HepG2 (cell line): Measurements from ENCODE around the gene ZPR1. TPM values are rescaled to one million over a fixed set of nuclear protein-coding genes. Genes with fewer than 3 reads are reported as not detected.

Source experiments
- ATAC-seq: fragments of 200-7000 bp; cut with Tn5 transposase; 3 replicates; pipeline ENCODE4 v1.9.1; 2020; ENCODE audit warnings: mild to moderate bottlenecking, moderate library complexity
- BruUV-seq: library from RNA; stranded (reverse); fragments of 400-500 nt; replicated peaks from 2 replicates; lab custom pipeline; 2021; lab: Mats Ljungman, UMichigan
- CTCF ChIA-PET: fragments of 300-600 bp; formaldehyde crosslinking; extraction: SDS; loops from one replicate; lab custom pipeline; 2021; ENCODE audit warnings: low total read pairs, inconsistent platforms, low intra/inter-chr PET ratio; lab: Yijun Ruan, JAX
- POLR2A ChIA-PET: fragments of 350-600 bp; sonication (Branson Sonifier 250); formaldehyde crosslinking; loops from one replicate; lab custom pipeline; 2020; ENCODE audit warnings: antibody characterized with exemption, inconsistent platforms; lab: Yijun Ruan, JAX
- DNase-seq: peaks from one replicate; pipeline ENCODE4 v3.0.0-alpha.2; 2015; ENCODE audit warnings: low spot score
- FAIRE-seq: peaks from 3 replicates; lab custom pipeline; 2011; peaks lifted over from hg19 to GRCh38; lab: Jason Lieb, UNC
- H2AFZ ChIP-seq: one replicate; pipeline ENCODE4 v1.6.1; 2011; ENCODE audit warnings: low read length, inconsistent platforms
- H3K27ac ChIP-seq: fragments of 300-600 bp; 3 replicates; pipeline ENCODE4 v1.8.0; 2011; ENCODE audit warnings: mixed run types, mild to moderate bottlenecking, mixed read lengths, low read length, inconsistent platforms; ENCODE audit not compliant: insufficient read depth; ENCODE audit errors: extremely low read length
- H3K27me3 ChIP-seq, 2 experiments: fragments of 200-600 bp in 1 of 2; 2 replicates in 1 of 2; 3 replicates in 1 of 2; pipeline versions ENCODE4 v1.6.0 to v1.8.0; 2011; ENCODE audit warnings: low read length in 2 of 2, mild to moderate bottlenecking in 2 of 2, moderate library complexity in 2 of 2, inconsistent platforms in 1 of 2; ENCODE audit not compliant: insufficient read depth in 2 of 2, control insufficient read depth in 1 of 2
- H3K36me3 ChIP-seq, 2 experiments: fragments of 200-600 bp in 1 of 2; replicated peaks in 1 of 2; 2 replicates in 1 of 2; 3 replicates in 1 of 2; pipeline versions ENCODE4 v1.5.1 to v1.8.0; 2011; ENCODE audit warnings: low read length in 2 of 2, inconsistent platforms in 1 of 2; ENCODE audit not compliant: insufficient read depth in 2 of 2, control insufficient read depth in 1 of 2
- H3K4me1 ChIP-seq: 2 replicates; pipeline ENCODE4 v1.5.1; 2012; ENCODE audit warnings: low read length, inconsistent platforms; ENCODE audit not compliant: insufficient read depth
- H3K4me2 ChIP-seq: 2 replicates; pipeline ENCODE4 v1.6.0; 2011; ENCODE audit warnings: low read depth, low read length, inconsistent platforms
- H3K4me3 ChIP-seq, 3 experiments: fragments of 200-600 bp in 1 of 3; sonication (generic), shearing (Covaris generic) in 1 of 3; replicated peaks in 1 of 3; 2 replicates each; pipeline ENCODE4 v1.5.1; 2011 to 2016; ENCODE audit warnings: low read length in 3 of 3, inconsistent platforms in 2 of 3, low read depth in 2 of 3, mild to moderate bottlenecking in 2 of 3, control low read depth in 1 of 3, mixed read lengths in 1 of 3; ENCODE audit not compliant: insufficient read depth in 1 of 3
- H3K79me2 ChIP-seq: one replicate; pipeline ENCODE4 v1.6.1; 2011; ENCODE audit warnings: low read length, inconsistent platforms; ENCODE audit not compliant: insufficient read depth
- H3K9ac ChIP-seq: 2 replicates; pipeline ENCODE4 v1.6.0; 2011; ENCODE audit warnings: mild to moderate bottlenecking, low read depth, low read length, inconsistent platforms; ENCODE audit not compliant: insufficient read depth
- H3K9me3 ChIP-seq: 2 replicates; pipeline ENCODE4 v1.5.1; 2012; ENCODE audit warnings: mild to moderate bottlenecking, low read length
- H4K20me1 ChIP-seq: 2 replicates; pipeline ENCODE4 v1.6.0; 2011; ENCODE audit warnings: inconsistent platforms, mild to moderate bottlenecking, low read length, moderate library complexity; ENCODE audit not compliant: insufficient read depth
- BRD4 ChIP-seq: sonication (generic); formaldehyde crosslinking; IDR thresholded peaks from 2 replicates; pipeline ENCODE4 v1.4.0; 2020; ENCODE audit warnings: missing genetic modification reagents
- EED ChIP-seq: sonication (generic); formaldehyde crosslinking; IDR thresholded peaks from 2 replicates; pipeline ENCODE4 v1.5.0; 2020; ENCODE audit warnings: mild to moderate bottlenecking, missing genetic modification reagents
- FOXA3 ChIP-seq: IDR thresholded peaks from 2 replicates; pipeline ENCODE4 v1.6.1; 2016; ENCODE audit warnings: missing genetic modification reagents, missing compliant biosample characterization
- GTF2F1 ChIP-seq: fragments of 150-350 bp; IDR thresholded peaks from 2 replicates; pipeline ENCODE4 v1.6.1; 2014; ENCODE audit warnings: low read length
- HMG20B ChIP-seq: conservative IDR thresholded peaks from 2 replicates; pipeline ENCODE4 v1.6.1; 2016; ENCODE audit warnings: missing genetic modification reagents, missing compliant biosample characterization
- HNF4A ChIP-seq: sonication (generic); formaldehyde crosslinking; IDR thresholded peaks from 2 replicates; pipeline ENCODE4 v1.4.0; 2020; ENCODE audit warnings: missing genetic modification reagents
- KDM2A ChIP-seq: sonication (generic); formaldehyde crosslinking; IDR thresholded peaks from 2 replicates; pipeline ENCODE4 v1.4.0; 2020; ENCODE audit warnings: low read depth, missing genetic modification reagents, borderline replicate concordance
- KDM4B ChIP-seq: sonication (generic); formaldehyde crosslinking; IDR thresholded peaks from 2 replicates; pipeline ENCODE4 v1.4.0; 2020; ENCODE audit warnings: missing genetic modification reagents
- KLF11 ChIP-seq: IDR thresholded peaks from 2 replicates; pipeline ENCODE4 v1.6.1; 2016; ENCODE audit warnings: missing compliant biosample characterization
- MAF1 ChIP-seq: sonication (generic); formaldehyde crosslinking; IDR thresholded peaks from 2 replicates; pipeline ENCODE4 v1.5.0; 2020; ENCODE audit warnings: missing genetic modification reagents, borderline replicate concordance
- MAFF ChIP-seq: IDR thresholded peaks from 2 replicates; pipeline ENCODE4 v1.6.1; 2011; ENCODE audit warnings: low read depth, low read length, improper control_type of control experiment
- MAFG ChIP-seq: sonication (generic); formaldehyde crosslinking; IDR thresholded peaks from 2 replicates; pipeline ENCODE4 v1.5.1; 2020; ENCODE audit warnings: mild to moderate bottlenecking, missing genetic modification reagents
- MAFK ChIP-seq, 2 experiments: IDR thresholded peaks in 1 of 2; conservative IDR thresholded peaks in 1 of 2; 2 replicates each; pipeline ENCODE4 v1.6.1; 2011; ENCODE audit warnings: improper control_type of control experiment in 2 of 2, low read length in 2 of 2
- NBN ChIP-seq: fragments of 450-650 bp; conservative IDR thresholded peaks from 2 replicates; pipeline ENCODE4 v1.6.1; 2017
- NCOA2 ChIP-seq: sonication (generic); formaldehyde crosslinking; IDR thresholded peaks from 2 replicates; pipeline ENCODE4 v1.8.0; 2022; ENCODE audit warnings: inconsistent platforms
- NFE2 ChIP-seq: sonication (generic); formaldehyde crosslinking; IDR thresholded peaks from 2 replicates; pipeline ENCODE4 v1.4.0; 2020; ENCODE audit warnings: missing genetic modification reagents
- NFE2L1 ChIP-seq: sonication (generic); formaldehyde crosslinking; IDR thresholded peaks from 2 replicates; pipeline ENCODE4 v1.4.0; 2020; ENCODE audit warnings: missing genetic modification reagents, mild to moderate bottlenecking, borderline replicate concordance
- NFE2L2 ChIP-seq: fragments of 150-350 bp; IDR thresholded peaks from 2 replicates; pipeline ENCODE4 v1.6.1; 2014; ENCODE audit warnings: low read length
- ONECUT2 ChIP-seq: sonication (generic); formaldehyde crosslinking; IDR thresholded peaks from 2 replicates; pipeline ENCODE4 v1.4.0; 2020; ENCODE audit warnings: missing genetic modification reagents
- PRPF4 ChIP-seq: fragments of 200-400 bp; formaldehyde crosslinking; IDR thresholded peaks from 2 replicates; pipeline ENCODE4 v1.6.1; 2016; ENCODE audit warnings: low read length, low read depth; ENCODE audit not compliant: poor library complexity, severe bottlenecking
- RBAK ChIP-seq: sonication (generic); formaldehyde crosslinking; IDR thresholded peaks from 2 replicates; pipeline ENCODE4 v1.5.1; 2020; ENCODE audit warnings: mild to moderate bottlenecking, missing genetic modification reagents
- REXO4 ChIP-seq: sonication (generic); formaldehyde crosslinking; IDR thresholded peaks from 2 replicates; pipeline ENCODE4 v1.8.0; 2022; ENCODE audit warnings: missing genetic modification reagents, mild to moderate bottlenecking, borderline replicate concordance
- RXRB ChIP-seq: IDR thresholded peaks from 2 replicates; pipeline ENCODE4 v1.6.1; 2016; ENCODE audit warnings: borderline replicate concordance, missing genetic modification reagents, missing compliant biosample characterization
- SALL1 ChIP-seq: sonication (generic); formaldehyde crosslinking; IDR thresholded peaks from 2 replicates; pipeline ENCODE4 v1.8.0; 2022; ENCODE audit warnings: mild to moderate bottlenecking, missing genetic modification reagents
- U2AF1 ChIP-seq: fragments of 200-400 bp; formaldehyde crosslinking; optimal IDR thresholded peaks from 2 replicates; pipeline ENCODE3; 2017; ENCODE audit warnings: mild to moderate bottlenecking, low read depth, low read length
- ZNF17 ChIP-seq: sonication (generic); formaldehyde crosslinking; IDR thresholded peaks from 2 replicates; pipeline ENCODE4 v1.5.0; 2020; ENCODE audit warnings: mild to moderate bottlenecking, missing genetic modification reagents
- ZNF235 ChIP-seq: sonication (generic); formaldehyde crosslinking; IDR thresholded peaks from 2 replicates; pipeline ENCODE4 v1.8.1; 2023; ENCODE audit warnings: mild to moderate bottlenecking, missing genetic modification reagents, borderline replicate concordance
- ZNF367 ChIP-seq: sonication (generic); formaldehyde crosslinking; IDR thresholded peaks from 2 replicates; pipeline ENCODE4 v1.4.0; 2020; ENCODE audit warnings: missing genetic modification reagents, borderline replicate concordance
- ZNF652 ChIP-seq: IDR thresholded peaks from 2 replicates; pipeline ENCODE4 v1.6.1; 2016; ENCODE audit warnings: low read depth, borderline replicate concordance
- WGBS: methylation state at CpG from one replicate; pipeline ENCODE4 v1.1.6; 2017; ENCODE audit warnings: low lambda C conversion rate; 5-methylcytosine and 5-hydroxymethylcytosine counted together
- in situ Hi-C: cut with HindIII; loops from 2 replicates; pipeline ENCODE4 v1.10.0; 2017; ENCODE audit warnings: low pct_unique_long_range_greater_than_20kb; ENCODE audit not compliant: extremely low pct_ligation_motif_present
- intact Hi-C: fragments of 100-400 bp; cut with micrococcal nuclease; formaldehyde crosslinking; loops from one replicate; pipeline ENCODE4 v1.10.0; 2022; ENCODE audit not compliant: unreplicated experiment
- polyA plus RNA-seq, 8 experiments: library from polyadenylated mRNA; depleted of rRNA in 3 of 8; stranded (reverse) in 7 of 8; unstranded in 1 of 8; fragments of >200 nt; fragmentation: Illumina TruSeq in 4 of 8; extraction: Trizol in 4 of 8; gene quantifications; 2 replicates each; pipeline versions ENCODE4 v1.2.1 to v1.2.3, GENCODE V29; 2011 to 2016; ENCODE audit warnings: low read depth in 4 of 8, missing spikeins in 1 of 8, mixed read lengths in 1 of 8; ENCODE audit not compliant: insufficient read depth in 1 of 8
- total RNA-seq, 5 experiments: library from RNA; depleted of rRNA; stranded (reverse); fragments of >200 nt; fragmentation: Illumina TruSeq; extraction: Trizol; gene quantifications; 2 replicates each; pipeline ENCODE4 v1.2.3, GENCODE V29; 2016; ENCODE audit warnings: low read depth in 1 of 5
- TF ChIP-seq, protein P1 (sequence below): sonication (generic); formaldehyde crosslinking; IDR thresholded peaks from 2 replicates; pipeline ENCODE4 v1.5.0; 2020; ENCODE audit warnings: mild to moderate bottlenecking, missing genetic modification reagents

ZPR1 gene
- total and polyA plus RNA-seq, 2 of the 13 experiments (the other 11 are each of a cell fraction or from before 2014, with no cell fraction given), result 40.0 to 79.3 TPM

DNA sequence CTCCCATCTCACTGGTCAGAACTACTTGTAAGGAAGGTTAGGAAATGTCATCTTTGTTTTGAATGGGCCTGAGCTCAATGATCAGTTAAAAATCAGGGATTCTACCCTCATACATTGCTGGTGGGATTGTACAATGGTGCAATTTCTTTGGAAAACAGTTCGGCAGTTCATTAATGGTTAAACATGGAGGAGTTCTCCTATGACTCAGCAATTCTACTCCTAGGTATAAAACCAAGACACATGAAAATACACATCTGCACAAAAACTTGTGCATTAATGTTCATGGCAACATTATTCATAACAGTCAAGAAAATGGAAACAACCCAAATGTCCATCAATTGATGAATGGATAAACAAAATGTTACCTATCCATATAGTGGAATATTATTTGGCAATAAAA is 8.7 kb upstream of the ZPR1 start:
- intact Hi-C loops, result no loop called here

DNA sequence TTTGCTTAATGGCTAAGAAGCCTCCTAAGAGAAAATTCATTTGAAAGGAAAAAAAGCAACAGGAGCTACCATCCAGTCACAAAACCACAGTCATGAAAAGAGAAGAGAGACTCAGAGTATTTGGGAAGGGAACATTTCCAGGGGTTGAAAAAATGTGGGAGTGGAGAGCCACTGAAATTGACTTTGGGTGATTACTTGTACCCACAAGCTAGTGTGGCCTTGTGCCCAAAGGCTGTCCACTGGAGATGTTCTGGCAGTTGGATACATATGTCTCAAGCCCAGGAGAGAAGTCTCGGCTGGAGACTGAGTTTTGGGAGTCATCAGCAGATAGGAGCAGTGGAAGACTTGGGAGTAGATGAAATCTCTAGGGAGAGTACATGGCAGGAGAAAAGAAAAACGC is 7.0 kb upstream of the ZPR1 start:
- intact Hi-C loops, result no loop called here
- CTCF ChIA-PET, result no interaction called here
- ATAC-seq, result no peak
- TF ChIP-seq BRD4 (CRISPR knock-in tag) (no peak), ZNF17 (CRISPR knock-in tag) (no peak), PRPF4 (no peak), NBN (no peak), SALL1 (no peak), ZNF367 (CRISPR knock-in tag) (no peak), MAF1 (CRISPR knock-in tag) (no peak), KDM4B (CRISPR knock-in tag) (no peak), HMG20B (CRISPR knock-in tag) (no peak), FOXA3 (CRISPR knock-in tag) (no peak), NFE2L1 (no peak)
- TF ChIP-seq, protein P1, sequence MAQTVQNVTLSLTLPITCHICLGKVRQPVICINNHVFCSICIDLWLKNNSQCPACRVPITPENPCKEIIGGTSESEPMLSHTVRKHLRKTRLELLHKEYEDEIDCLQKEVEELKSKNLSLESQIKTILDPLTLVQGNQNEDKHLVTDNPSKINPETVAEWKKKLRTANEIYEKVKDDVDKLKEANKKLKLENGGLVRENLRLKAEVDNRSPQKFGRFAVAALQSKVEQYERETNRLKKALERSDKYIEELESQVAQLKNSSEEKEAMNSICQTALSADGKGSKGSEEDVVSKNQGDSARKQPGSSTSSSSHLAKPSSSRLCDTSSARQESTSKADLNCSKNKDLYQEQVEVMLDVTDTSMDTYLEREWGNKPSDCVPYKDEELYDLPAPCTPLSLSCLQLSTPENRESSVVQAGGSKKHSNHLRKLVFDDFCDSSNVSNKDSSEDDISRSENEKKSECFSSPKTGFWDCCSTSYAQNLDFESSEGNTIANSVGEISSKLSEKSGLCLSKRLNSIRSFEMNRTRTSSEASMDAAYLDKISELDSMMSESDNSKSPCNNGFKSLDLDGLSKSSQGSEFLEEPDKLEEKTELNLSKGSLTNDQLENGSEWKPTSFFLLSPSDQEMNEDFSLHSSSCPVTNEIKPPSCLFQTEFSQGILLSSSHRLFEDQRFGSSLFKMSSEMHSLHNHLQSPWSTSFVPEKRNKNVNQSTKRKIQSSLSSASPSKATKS (CRISPR knock-in tag), result no peak

More for the DNA sequence above, 8.7 kb upstream of the ZPR1 start:
- CTCF ChIA-PET, result no interaction called here
- H3K27ac ChIP-seq, result peak overlapping the region; percentile 35
- H4K20me1 ChIP-seq, result no peaks in the 10 kb centered on the region
- no peak overlapping the region for H3K4me3 ChIP-seq
- in situ Hi-C loops, result loop anchor here (10.0 kb wide), 1 partner anchor 298 kb away; the partner anchor contains the start of gene SIK3
- no peak overlapping the region for H3K4me2 ChIP-seq
- H2AFZ ChIP-seq, result no peak overlapping the region
- no TSS peak for BruUV-seq
- ATAC-seq (no peak), FAIRE-seq (peak; percentile 56), DNase-seq (peak; percentile 32)
- H3K79me2 ChIP-seq, result peaks cover 4% of the 10 kb centered on the region
- POLR2A ChIA-PET, result interaction anchor here (12.0 to 17.3 kb wide), 2 partner anchors 10 to 33 kb away, joined by 291 to 1365 read pairs; partner anchors contain the start of genes APOA1, APOA4 and APOC3
- H3K4me1 ChIP-seq, result peaks cover 74% of the 10 kb centered on the region
- no peaks in the 10 kb centered on the region; a peak in 1 of 5 replicates for H3K27me3 ChIP-seq
- WGBS, result 47% methylated on average over 1 of the region's 1 CpG
- no peaks in the 10 kb centered on the region for H3K36me3 ChIP-seq
- H3K9me3 ChIP-seq, result no peaks in the 10 kb centered on the region
- H3K9ac ChIP-seq, result no peak overlapping the region
- TF ChIP-seq ZNF235 (CRISPR knock-in tag) (no peak), RBAK (CRISPR knock-in tag) (no peak), KDM2A (no peak), NCOA2 (CRISPR knock-in tag) (0 out of 2 replicates have a peak, but pooled peaks have one; percentile 13), U2AF1 (no peak), GTF2F1 (no peak), RXRB (CRISPR knock-in tag) (no peak), MAFG (CRISPR knock-in tag) (peak; percentile 61; the same call in 1 of the 2 replicates), KLF11 (CRISPR knock-in tag) (no peak), ONECUT2 (no peak), MAFK (conservative IDR thresholded peaks at IDR 0.05 in 1 of 2, IDR thresholded peaks at IDR 0.05 in 1 of 2; ENCODE audit: low read length in 2 of 2) (peak; percentile 87 to 90), ZNF652 (peak; percentile 86), MAFF (peak; percentile 80), NFE2 (CRISPR knock-in tag) (peak; percentile 60; the same call in 1 of the 2 replicates), HNF4A (CRISPR knock-in tag) (peak; percentile 9; the same call in 1 of the 2 replicates), NFE2L2 (peak; percentile 97), EED (no peak), REXO4 (no peak)

More for the DNA sequence above, 7.0 kb upstream of the ZPR1 start:
- H3K4me3 ChIP-seq, result no peak overlapping the region
- H4K20me1 ChIP-seq, result no peaks in the 10 kb centered on the region
- in situ Hi-C loops, result loop anchor here (5.0 to 10.0 kb wide), 2 partner anchors 42 to 300 kb away; partner anchors contain the start of genes APOA1 and SIK3
- no peak overlapping the region for H3K9ac ChIP-seq
- no peak overlapping the region for H2AFZ ChIP-seq
- FAIRE-seq (no peak), DNase-seq (no peak)
- 98% methylated on average over 2 of the region's 2 CpGs for WGBS
- H3K27me3 ChIP-seq, result no peaks in the 10 kb centered on the region; a peak in 1 of 5 replicates
- BruUV-seq, result no TSS peak
- H3K4me2 ChIP-seq, result no peak overlapping the region
- H3K9me3 ChIP-seq, result no peaks in the 10 kb centered on the region
- H3K79me2 ChIP-seq, result peaks cover 13% of the 10 kb centered on the region
- no peak overlapping the region for H3K27ac ChIP-seq
- H3K4me1 ChIP-seq, result peaks cover 76% of the 10 kb centered on the region
- no peaks in the 10 kb centered on the region for H3K36me3 ChIP-seq
- POLR2A ChIA-PET, result interaction anchor here (12.0 to 17.3 kb wide), 2 partner anchors 12 to 35 kb away, joined by 291 to 1365 read pairs; partner anchors contain the start of genes APOA1, APOA4 and APOC3
